Measurements from ENCODE around the gene KRT4.

The KRT4 gene

GRCh38 chr12:52821826-52822660 lies 8.1 kb upstream of the KRT4 start:
- FAIRE-seq = no peak

GRCh38 chr12:52821071-52821730 lies 7.3 kb upstream of the KRT4 start:
- FAIRE-seq = no peak

GRCh38 chr12:52820521-52820920 lies 6.6 kb upstream of the KRT4 start:
- FAIRE-seq = no peak

- FAIRE-seq = no peak
Measured at GRCh38 chr12:52819731-52820510, 6.0 kb upstream of the KRT4 start.

- FAIRE-seq = no peak
Measured at GRCh38 chr12:52818887-52819420, 5.0 kb upstream of the KRT4 start.

- FAIRE-seq = no peak
Measured at GRCh38 chr12:52818388-52818787, 4.5 kb upstream of the KRT4 start.

- FAIRE-seq = no peak
Measured at GRCh38 chr12:52817699-52818238, 3.9 kb upstream of the KRT4 start.

GRCh38 chr12:52817003-52817698 lies 3.2 kb upstream of the KRT4 start:
- no peak for FAIRE-seq

GRCh38 chr12:52815676-52816588 lies 2.0 kb upstream of the KRT4 start:
- no peak for FAIRE-seq

- FAIRE-seq = no peak
Measured at GRCh38 chr12:52815161-52815560, 1.2 kb upstream of the KRT4 start.

- FAIRE-seq = no peak
Measured at GRCh38 chr12:52814710-52815155, 817 bp upstream of the KRT4 start.

- FAIRE-seq = no peak
Measured at GRCh38 chr12:52813203-52813819, 605 bp downstream of the KRT4 start.

- FAIRE-seq = no peak
Measured at GRCh38 chr12:52812749-52813148, 1.2 kb downstream of the KRT4 start.

GRCh38 chr12:52812073-52812400 lies 1.9 kb downstream of the KRT4 start:
- FAIRE-seq = no peak

- no peak for FAIRE-seq
Measured at GRCh38 chr12:52811191-52812072, 2.5 kb downstream of the KRT4 start.

GRCh38 chr12:52810554-52810953 lies 3.4 kb downstream of the KRT4 start:
- FAIRE-seq = no peak

- no peak for FAIRE-seq
Measured at GRCh38 chr12:52809166-52809565, 4.8 kb downstream of the KRT4 start.

- FAIRE-seq = no peak
Measured at GRCh38 chr12:52808573-52809160, 5.2 kb downstream of the KRT4 start.

Measured in TTC549 (cell line).